K562 (cell line): ENCODE results near the gene KNL1.

ENCODE experiments used
- CTCF ChIP-seq, 3 experiments: IDR thresholded peaks in 2 of 3; conservative IDR thresholded peaks in 1 of 3; 2 replicates each; pipeline ENCODE4 v1.5.1; 2011 to 2012; ENCODE audit warnings: low read length in 3 of 3, mild to moderate bottlenecking in 3 of 3, control low read depth in 2 of 3, improper control_type of control experiment in 1 of 3, inconsistent platforms in 1 of 3, low read depth in 1 of 3, mixed read lengths in 1 of 3, moderate library complexity in 1 of 3; ENCODE audit not compliant: insufficient read depth in 2 of 3
- E2F4 ChIP-seq: sonication (generic); formaldehyde crosslinking; IDR thresholded peaks from 2 replicates; pipeline ENCODE4 v1.8.0; 2022; ENCODE audit warnings: mild to moderate bottlenecking, low read depth, missing genetic modification reagents
- EP300 ChIP-seq: IDR thresholded peaks from 2 replicates; pipeline ENCODE4 v1.6.1; 2012; ENCODE audit warnings: low read length, improper control_type of control experiment
- KAT8 ChIP-seq: fragments of 450-650 bp; IDR thresholded peaks from 2 replicates; pipeline ENCODE4 v1.6.1; 2016; ENCODE audit warnings: low read depth, mild to moderate bottlenecking
- MCM5 ChIP-seq: fragments of 450-650 bp; IDR thresholded peaks from 2 replicates; pipeline ENCODE4 v1.6.1; 2016; ENCODE audit warnings: low read depth
- PHB2 ChIP-seq: fragments of 450-650 bp; IDR thresholded peaks from 2 replicates; pipeline ENCODE4 v1.6.1; 2017; ENCODE audit warnings: low read depth
- POLR2A ChIP-seq: fragments of 450-650 bp; conservative IDR thresholded peaks from 2 replicates; pipeline ENCODE4 v1.6.1; 2016
- TEAD2 ChIP-seq: fragments of 450-650 bp; IDR thresholded peaks from 2 replicates; pipeline ENCODE4 v1.6.1; 2016; ENCODE audit warnings: missing genetic modification characterization, control low read depth, missing compliant biosample characterization

DNA sequence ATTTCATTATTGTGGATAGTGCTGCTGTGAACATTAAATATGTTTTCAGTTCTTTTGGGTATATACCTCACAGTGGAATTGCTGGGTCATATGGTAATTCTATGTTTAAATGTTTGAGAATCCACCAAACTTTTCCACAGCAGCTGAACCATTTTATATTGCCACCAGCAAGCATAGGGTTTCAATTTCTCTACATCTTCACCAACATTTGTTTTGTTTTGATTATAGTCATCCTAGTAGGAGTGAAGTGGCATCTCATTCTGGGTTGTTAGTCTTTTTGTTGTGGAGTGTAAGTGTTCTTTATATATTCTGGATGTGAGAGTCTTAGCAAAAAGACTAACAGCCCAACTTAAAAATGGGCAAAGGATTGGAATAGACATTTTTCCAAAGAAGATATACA, 18.9 kb upstream of the KNL1 start:
- TF ChIP-seq MCM5: no peak
- no peak for TF ChIP-seq E2F4 (CRISPR knock-in tag)
- no peak for TF ChIP-seq CTCF (IDR thresholded peaks at IDR 0.05 in 2 of 3, conservative IDR thresholded peaks at IDR 0.05 in 1 of 3; ENCODE audit: insufficient read depth in 2 of 3, low read depth in 1 of 3, low read length in 3 of 3)
- no peak for TF ChIP-seq PHB2
- TF ChIP-seq POLR2A: no peak
- no peak for TF ChIP-seq KAT8
- TF ChIP-seq TEAD2: no peak
- TF ChIP-seq EP300: no peak
